DMS153 treated with DMSO at 0.1 percent for 48 hours (cell line): ENCODE data around the gene ZNF593.
A peak's percentile ranks its signal among the peaks of the same experiment; 100 is the strongest.

ENCODE experiments used
- DNase-seq: peaks from one replicate; lab custom pipeline; 2025; ENCODE audit not compliant: unreplicated experiment; lab: John Stamatoyannopoulos, UW

The ZNF593 gene

GRCh38 chr1:26145960-26146294, 23.8 kb upstream of the ZNF593 start:
- no peak for DNase-seq

GRCh38 chr1:26148887-26149286, 20.8 kb upstream of the ZNF593 start:
- DNase-seq = no peak

GRCh38 chr1:26153966-26154532, 15.7 kb upstream of the ZNF593 start:
- DNase-seq = no peak

GRCh38 chr1:26154750-26155149, 15.0 kb upstream of the ZNF593 start:
- DNase-seq = no peak

- DNase-seq = no peak
These were observed 14.1 kb upstream of the ZNF593 start for GRCh38 chr1:26155370-26156284.

GRCh38 chr1:26156285-26157038, 13.2 kb upstream of the ZNF593 start:
- DNase-seq = no peak

- no peak for DNase-seq
These were observed 11.3 kb upstream of the ZNF593 start for GRCh38 chr1:26158271-26158907.

- no peak for DNase-seq
These were observed 10.6 kb upstream of the ZNF593 start, which contains the start of gene FAM110D for GRCh38 chr1:26158908-26159742. Gene FAM110D (plus strand): TSS chr1:26159079. CDS start chr1:26161292, 2,213 bp downstream.

GRCh38 chr1:26159743-26160039, 10.0 kb upstream of the ZNF593 start:
- no peak for DNase-seq

GRCh38 chr1:26160527-26161414, 8.9 kb upstream of the ZNF593 start:
- DNase-seq = no peak

- peak; percentile 71 for DNase-seq
These were observed 8.1 kb upstream of the ZNF593 start for GRCh38 chr1:26161415-26162219.

- DNase-seq = no peak
These were observed 7.4 kb upstream of the ZNF593 start for GRCh38 chr1:26162220-26162709.

- no peak for DNase-seq
These were observed 6.0 kb upstream of the ZNF593 start for GRCh38 chr1:26163684-26164035.

- DNase-seq = no peak
These were observed 5.5 kb upstream of the ZNF593 start for GRCh38 chr1:26164036-26164860.

GRCh38 chr1:26164861-26165842, 4.6 kb upstream of the ZNF593 start:
- no peak for DNase-seq

GRCh38 chr1:26166719-26167281, 2.9 kb upstream of the ZNF593 start:
- no peak for DNase-seq
